K562 (cell line): ENCODE data around the gene PXK. TPM values are rescaled to one million over a fixed set of nuclear protein-coding genes. Genes with fewer than 3 reads are reported as not detected.
A peak's percentile ranks its signal among the peaks of the same experiment; 100 is the strongest.

Experiments used
- ATAC-seq: fragments of 200-7000 bp; cut with Tn5 transposase; 3 replicates; pipeline ENCODE4 v1.9.1; 2020; ENCODE audit warnings: moderate library complexity
- BruUV-seq: library from RNA; stranded (reverse); fragments of 400-500 nt; replicated peaks from 2 replicates; lab custom pipeline; 2021; lab: Mats Ljungman, UMichigan
- CTCF ChIA-PET: fragments of 300-600 bp; formaldehyde crosslinking; extraction: SDS; loops from one replicate; lab custom pipeline; 2021; ENCODE audit warnings: low intra/inter-chr PET ratio; lab: Yijun Ruan, JAX
- POLR2A ChIA-PET: fragments of 300-600, 350-650 bp; sonication (Branson Sonifier 250); formaldehyde crosslinking; extraction: SDS; loops from one replicate; lab custom pipeline; 2021; ENCODE audit warnings: antibody characterized with exemption, inconsistent platforms; lab: Yijun Ruan, JAX
- DNase-seq, 4 experiments: peaks; one replicate each; pipeline versions ENCODE4 v3.0.0 to v3.0.0-alpha.2; 2011 to 2018; ENCODE audit warnings: low spot score in 3 of 4, mixed read lengths in 3 of 4; ENCODE audit errors: extremely low read depth in 1 of 4
- FAIRE-seq: peaks from 2 replicates; lab custom pipeline; 2011; peaks lifted over from hg19 to GRCh38; lab: Jason Lieb, UNC
- H2AFZ ChIP-seq: 2 replicates; pipeline ENCODE4 v1.6.0; 2011; ENCODE audit warnings: low read depth, low read length, control low read depth, inconsistent platforms
- H3K27ac ChIP-seq: fragments of 200-600 bp; 3 replicates; pipeline ENCODE4 v1.8.0; 2011; ENCODE audit warnings: low read depth, mild to moderate bottlenecking, control low read depth, inconsistent platforms, low read length, moderate library complexity, mixed read lengths; ENCODE audit errors: extremely low read depth
- H3K27me3 ChIP-seq, 2 experiments: fragments of 300-600 bp in 1 of 2; 2 replicates in 1 of 2; 3 replicates in 1 of 2; pipeline versions ENCODE4 v1.6.0 to v1.8.0; 2011; ENCODE audit warnings: inconsistent platforms in 2 of 2, low read length in 2 of 2, mild to moderate bottlenecking in 1 of 2, mixed read lengths in 1 of 2, moderate library complexity in 1 of 2; ENCODE audit not compliant: control insufficient read depth in 2 of 2, insufficient read depth in 2 of 2
- H3K36me3 ChIP-seq: fragments of 300-600 bp; 3 replicates; pipeline ENCODE4 v1.8.0; 2011; ENCODE audit warnings: mild to moderate bottlenecking, low read length, inconsistent platforms; ENCODE audit not compliant: control insufficient read depth, insufficient read depth
- H3K4me1 ChIP-seq, 2 experiments: fragments of 200-600 bp in 1 of 2; replicated peaks in 1 of 2; 2 replicates in 1 of 2; 3 replicates in 1 of 2; pipeline versions ENCODE4 v1.5.1 to v1.8.0; 2011; ENCODE audit warnings: inconsistent platforms in 2 of 2, low read length in 2 of 2, mild to moderate bottlenecking in 1 of 2, mixed read lengths in 1 of 2, moderate library complexity in 1 of 2; ENCODE audit not compliant: control insufficient read depth in 2 of 2, insufficient read depth in 2 of 2
- H3K4me2 ChIP-seq: 2 replicates; pipeline ENCODE4 v1.6.1; 2011; ENCODE audit warnings: low read length, control low read depth, inconsistent platforms, mixed read lengths; ENCODE audit not compliant: insufficient read depth
- H3K4me3 ChIP-seq: fragments of 200-600 bp; sonication (generic), shearing (Covaris generic); 2 replicates; pipeline ENCODE4 v1.5.1; 2016; ENCODE audit warnings: control low read depth, inconsistent platforms
- H3K79me2 ChIP-seq: fragments of 200-600 bp; 3 replicates; pipeline ENCODE4 v1.8.0; 2011; ENCODE audit warnings: low read length, inconsistent platforms; ENCODE audit not compliant: control insufficient read depth, insufficient read depth
- H3K9ac ChIP-seq, 2 experiments: 2 replicates each; pipeline versions ENCODE4 v1.6.0 to v1.6.1; 2011; ENCODE audit warnings: low read depth in 2 of 2, low read length in 2 of 2, control low read depth in 1 of 2, inconsistent platforms in 1 of 2, mild to moderate bottlenecking in 1 of 2, mixed read lengths in 1 of 2; ENCODE audit not compliant: insufficient read depth in 1 of 2
- H3K9me1 ChIP-seq: one replicate; pipeline ENCODE4 v1.6.0; 2011; ENCODE audit warnings: inconsistent platforms, mild to moderate bottlenecking, low read length, moderate library complexity; ENCODE audit not compliant: control insufficient read depth, insufficient read depth
- H3K9me3 ChIP-seq: replicated peaks from 2 replicates; pipeline ENCODE4 v1.5.1; 2011; ENCODE audit warnings: low read depth, low read length, inconsistent platforms; ENCODE audit not compliant: control insufficient read depth, insufficient read depth
- H4K20me1 ChIP-seq: replicated peaks from 2 replicates; pipeline ENCODE4 v1.6.1; 2011; ENCODE audit warnings: low read length, inconsistent platforms, mixed read lengths; ENCODE audit not compliant: control insufficient read depth, insufficient read depth
- ARID1B ChIP-seq: fragments of 450-650 bp; IDR thresholded peaks from 2 replicates; pipeline ENCODE4 v1.6.1; 2016; ENCODE audit warnings: antibody characterized with exemption, mild to moderate bottlenecking, inconsistent platforms
- BCLAF1 ChIP-seq, 2 experiments: fragments of 450-650 bp in 1 of 2; IDR thresholded peaks; 2 replicates each; pipeline ENCODE4 v1.6.1; 2011 to 2017; ENCODE audit warnings: low read depth in 2 of 2, antibody characterized with exemption in 1 of 2, borderline replicate concordance in 1 of 2, low read length in 1 of 2, mild to moderate bottlenecking in 1 of 2, mixed read lengths in 1 of 2; ENCODE audit not compliant: control insufficient read depth in 1 of 2
- CBFA2T2 ChIP-seq: fragments of 450-650 bp; conservative IDR thresholded peaks from 2 replicates; pipeline ENCODE4 v1.6.1; 2017; ENCODE audit warnings: mild to moderate bottlenecking
- CBFA2T3 ChIP-seq: fragments of 450-650 bp; IDR thresholded peaks from 2 replicates; pipeline ENCODE4 v1.6.1; 2017
- DMBX1 ChIP-seq: fragments of 250-450 bp; sonication (Bioruptor Pico); IDR thresholded peaks from 2 replicates; pipeline ENCODE4 v1.8.0; 2022; ENCODE audit warnings: inconsistent platforms, mild to moderate bottlenecking, moderate library complexity, borderline replicate concordance
- MTA3 ChIP-seq: fragments of 450-650 bp; formaldehyde crosslinking; IDR thresholded peaks from 2 replicates; pipeline ENCODE4 v1.6.1; 2017; ENCODE audit warnings: mild to moderate bottlenecking, borderline replicate concordance
- MTF1 ChIP-seq: fragments of 250-450 bp; sonication (Bioruptor Pico); IDR thresholded peaks from 2 replicates; pipeline ENCODE4 v1.9.0; 2021; ENCODE audit warnings: moderate library complexity, mild to moderate bottlenecking, inconsistent platforms, borderline replicate concordance
- NONO ChIP-seq, 2 experiments: fragments of 200-400 bp in 1 of 2; fragments of 450-650 bp in 1 of 2; formaldehyde crosslinking in 1 of 2; IDR thresholded peaks; 2 replicates each; pipeline ENCODE4 v1.6.1; 2017; ENCODE audit warnings: low read depth in 2 of 2, mild to moderate bottlenecking in 2 of 2, moderate library complexity in 2 of 2, low read length in 1 of 2
- NR2C1 ChIP-seq, 2 experiments: fragments of 450-650 bp; IDR thresholded peaks; 2 replicates each; pipeline ENCODE4 v1.6.1; 2017; ENCODE audit warnings: mild to moderate bottlenecking in 2 of 2, antibody characterized with exemption in 1 of 2, inconsistent platforms in 1 of 2, missing compliant biosample characterization in 1 of 2, missing genetic modification characterization in 1 of 2
- ZBTB33 ChIP-seq: sonication (generic); formaldehyde crosslinking; IDR thresholded peaks from 2 replicates; pipeline ENCODE4 v1.8.1; 2023; ENCODE audit warnings: mild to moderate bottlenecking, missing genetic modification reagents
- WGBS: fragments of 100-300 bp; shearing (Covaris generic); methylation state at CpG from one replicate; pipeline ENCODE4 v1.1.6; 2016; ENCODE audit warnings: low coverage, mixed read lengths; ENCODE audit not compliant: insufficient coverage; ENCODE audit errors: missing lambda C conversion rate; 5-methylcytosine and 5-hydroxymethylcytosine counted together
- in situ Hi-C: fragments of 300-500 bp; cut with MboI; formaldehyde crosslinking; loops from 4 replicates; pipeline ENCODE4 v1.15.0; 2018; ENCODE audit warnings: inconsistent platforms, mixed read lengths
- intact Hi-C: fragments of 100-400 bp; cut with micrococcal nuclease; formaldehyde crosslinking; loops from 2 replicates; pipeline ENCODE4 v1.14.2; 2022
- polyA plus RNA-seq, 8 experiments: library from polyadenylated mRNA; depleted of rRNA in 4 of 8; stranded (reverse) in 5 of 8; unstranded in 3 of 8; fragments of >200 nt; fragmentation: Nextera tagmentation in 2 of 8; fragmentation: Illumina TruSeq in 1 of 8; extraction: Ambion mirVana in 2 of 8; extraction: Trizol in 1 of 8; gene quantifications; 2 replicates each; pipeline versions ENCODE4 v1.2.1 to v1.2.3, GENCODE V29; 2011 to 2014; ENCODE audit warnings: inconsistent platforms in 1 of 8, missing spikeins in 1 of 8
- total RNA-seq, 7 experiments: library from RNA; depleted of rRNA in 6 of 7; stranded (reverse); fragments of >200 nt in 6 of 7; fragmentation: Illumina TruSeq in 2 of 7; extraction: Trizol in 2 of 7; gene quantifications; 2 replicates each; pipeline versions ENCODE4 v1.2.1 to v1.2.3, GENCODE V29; 2011 to 2021; ENCODE audit warnings: low replicate concordance in 1 of 7
- TF ChIP-seq, protein P1 (sequence below), 2 experiments: fragments of 450-650 bp; IDR thresholded peaks; 2 replicates each; pipeline ENCODE4 v1.6.1; 2018; ENCODE audit warnings: mild to moderate bottlenecking in 2 of 2, low read depth in 1 of 2; ENCODE audit not compliant: partially characterized antibody in 2 of 2

The PXK gene
- total and polyA plus RNA-seq, 9 of the 15 experiments (the other 6 are each of a cell fraction or from before 2014, with no cell fraction given): 3.3 to 19.9 (median 11.3) TPM

DNA sequence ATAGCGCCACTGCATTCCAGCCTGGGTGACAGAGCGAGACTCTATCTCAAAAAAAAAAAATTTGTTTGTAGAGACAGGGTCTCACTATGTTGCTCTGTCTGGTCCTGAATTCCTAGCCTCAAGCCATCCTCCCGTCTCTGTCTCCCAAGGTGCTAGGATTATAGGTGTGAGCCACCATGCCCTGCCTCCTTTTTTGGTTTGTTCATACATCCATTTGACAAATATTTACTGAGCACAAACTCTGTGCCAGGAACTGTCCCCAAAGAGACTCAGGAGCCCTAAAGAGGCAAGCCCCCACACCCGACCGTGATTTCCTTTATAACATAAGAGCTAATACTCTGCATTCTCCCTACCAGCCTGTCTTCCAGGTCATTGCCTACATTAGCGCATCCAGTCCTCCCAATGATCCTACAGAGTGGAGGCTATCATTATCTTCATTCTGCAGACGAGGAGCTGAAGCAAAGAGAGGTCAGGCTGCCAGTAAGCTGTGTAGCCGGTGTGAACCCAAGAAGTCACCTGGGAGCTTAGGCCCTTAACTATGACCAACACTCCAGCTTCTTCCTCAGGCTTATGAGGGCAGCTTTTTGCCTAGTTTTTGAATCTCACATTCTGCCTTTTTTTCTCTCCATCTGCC lies 6.3 kb upstream of the PXK start:
- intact Hi-C loops (no loop called here), in situ Hi-C loops (loop anchor here (5.0 kb wide), 1 partner anchor 86 kb away; no protein-coding TSS in a partner anchor)
- 37% methylated on average over 6 of the region's 8 CpGs for WGBS
- Histone ChIP-seq H3K9me3 (no peaks in the 10 kb centered on the region), H3K79me2 (no peaks in the 10 kb centered on the region), H3K27ac (no peak overlapping the region), H3K4me3 (no peak overlapping the region), H3K27me3 (no peaks in the 10 kb centered on the region), H3K36me3 (peaks cover 2% of the 10 kb centered on the region; the same call in 1 of the 3 replicates), H3K4me1 (peaks cover 9 to 20% of the 10 kb centered on the region in 2 experiments; a peak in 4 of 5 replicates), H3K9ac (no peak overlapping the region), H2AFZ (0 out of 2 replicates have a peak overlapping the region, but pooled peaks have one; percentile 23), H3K9me1 (no peaks in the 10 kb centered on the region), H3K4me2 (no peak overlapping the region), H4K20me1 (no peaks in the 10 kb centered on the region)
- CTCF ChIA-PET: no interaction called here
- POLR2A ChIA-PET: interaction anchor here (0.6 to 2.4 kb wide), 6 partner anchors 9 to 1126 kb away, joined by 3 to 9 read pairs (median 3); partner anchors contain the start of gene PDHB
- BruUV-seq: no TSS peak
- peak in 2 of 4 experiments; percentile 36 to 70 for DNase-seq
- peak; percentile 65 for FAIRE-seq
- ATAC-seq: peak; percentile 73
- no peak for TF ChIP-seq BCLAF1 (IDR thresholded peaks at IDR 0.05; ENCODE audit: borderline replicate concordance in 1 of 2, control insufficient read depth in 1 of 2, low read depth in 2 of 2, low read length in 1 of 2)
- peak; percentile 36; the same call in 1 of the 2 replicates for TF ChIP-seq NR2C1 (IDR thresholded peaks at IDR 0.05)
- TF ChIP-seq NR2C1 (tag; IDR thresholded peaks at IDR 0.05): peak; percentile 39; the same call in 1 of the 2 replicates
- no peak for TF ChIP-seq MTA3
- TF ChIP-seq CBFA2T3: peak; percentile 78
- TF ChIP-seq, protein P1, sequence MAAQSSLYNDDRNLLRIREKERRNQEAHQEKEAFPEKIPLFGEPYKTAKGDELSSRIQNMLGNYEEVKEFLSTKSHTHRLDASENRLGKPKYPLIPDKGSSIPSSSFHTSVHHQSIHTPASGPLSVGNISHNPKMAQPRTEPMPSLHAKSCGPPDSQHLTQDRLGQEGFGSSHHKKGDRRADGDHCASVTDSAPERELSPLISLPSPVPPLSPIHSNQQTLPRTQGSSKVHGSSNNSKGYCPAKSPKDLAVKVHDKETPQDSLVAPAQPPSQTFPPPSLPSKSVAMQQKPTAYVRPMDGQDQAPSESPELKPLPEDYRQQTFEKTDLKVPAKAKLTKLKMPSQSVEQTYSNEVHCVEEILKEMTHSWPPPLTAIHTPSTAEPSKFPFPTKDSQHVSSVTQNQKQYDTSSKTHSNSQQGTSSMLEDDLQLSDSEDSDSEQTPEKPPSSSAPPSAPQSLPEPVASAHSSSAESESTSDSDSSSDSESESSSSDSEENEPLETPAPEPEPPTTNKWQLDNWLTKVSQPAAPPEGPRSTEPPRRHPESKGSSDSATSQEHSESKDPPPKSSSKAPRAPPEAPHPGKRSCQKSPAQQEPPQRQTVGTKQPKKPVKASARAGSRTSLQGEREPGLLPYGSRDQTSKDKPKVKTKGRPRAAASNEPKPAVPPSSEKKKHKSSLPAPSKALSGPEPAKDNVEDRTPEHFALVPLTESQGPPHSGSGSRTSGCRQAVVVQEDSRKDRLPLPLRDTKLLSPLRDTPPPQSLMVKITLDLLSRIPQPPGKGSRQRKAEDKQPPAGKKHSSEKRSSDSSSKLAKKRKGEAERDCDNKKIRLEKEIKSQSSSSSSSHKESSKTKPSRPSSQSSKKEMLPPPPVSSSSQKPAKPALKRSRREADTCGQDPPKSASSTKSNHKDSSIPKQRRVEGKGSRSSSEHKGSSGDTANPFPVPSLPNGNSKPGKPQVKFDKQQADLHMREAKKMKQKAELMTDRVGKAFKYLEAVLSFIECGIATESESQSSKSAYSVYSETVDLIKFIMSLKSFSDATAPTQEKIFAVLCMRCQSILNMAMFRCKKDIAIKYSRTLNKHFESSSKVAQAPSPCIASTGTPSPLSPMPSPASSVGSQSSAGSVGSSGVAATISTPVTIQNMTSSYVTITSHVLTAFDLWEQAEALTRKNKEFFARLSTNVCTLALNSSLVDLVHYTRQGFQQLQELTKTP (IDR thresholded peaks at IDR 0.05; ENCODE audit: low read depth in 1 of 2, partially characterized antibody in 2 of 2): no peak
- TF ChIP-seq MTF1 (CRISPR knock-in tag): no peak
- TF ChIP-seq ARID1B: peak; percentile 50
- peak; percentile 66 for TF ChIP-seq CBFA2T2
- no peak for TF ChIP-seq DMBX1 (CRISPR knock-in tag)
- peak; percentile 47 for TF ChIP-seq ZBTB33
- TF ChIP-seq NONO (IDR thresholded peaks at IDR 0.05; ENCODE audit: low read depth in 2 of 2, low read length in 1 of 2): no peak
